Measurements from ENCODE around the gene ADM2.

DNA sequence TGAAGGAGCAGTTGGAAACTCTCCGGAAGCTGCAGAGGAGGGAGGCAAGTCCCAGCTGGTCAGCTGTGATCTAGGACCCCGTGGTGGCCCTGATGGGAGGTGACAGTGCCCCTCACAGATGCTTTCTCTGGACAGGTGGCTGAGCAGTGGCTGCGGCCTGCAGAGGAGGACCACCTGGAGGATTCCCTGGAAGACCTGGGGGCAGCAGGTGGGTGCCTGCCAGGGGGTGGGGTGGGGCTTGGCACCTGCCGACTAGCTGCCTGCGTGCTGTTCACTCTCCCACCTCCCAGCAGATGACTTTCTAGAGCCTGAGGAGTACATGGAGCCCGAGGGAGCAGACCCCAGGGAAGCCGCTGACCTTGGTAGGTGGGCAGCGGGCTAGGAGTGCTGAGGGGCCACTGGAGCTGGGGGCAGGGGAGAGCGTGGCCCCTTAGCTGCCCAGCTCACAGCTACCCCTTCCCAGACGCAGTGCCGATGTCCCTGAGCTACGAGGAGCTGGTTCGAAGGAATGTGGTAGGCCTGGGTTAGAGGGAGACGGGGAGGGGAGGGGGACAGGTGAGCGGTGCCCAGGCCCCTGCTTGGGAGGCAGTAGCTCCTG, 41.0 kb downstream of the ADM2 start:
- TF ChIP-seq REL (CRISPR knock-in tag; conservative IDR thresholded peaks at IDR 0.05): no peak
- TF ChIP-seq, protein P1, sequence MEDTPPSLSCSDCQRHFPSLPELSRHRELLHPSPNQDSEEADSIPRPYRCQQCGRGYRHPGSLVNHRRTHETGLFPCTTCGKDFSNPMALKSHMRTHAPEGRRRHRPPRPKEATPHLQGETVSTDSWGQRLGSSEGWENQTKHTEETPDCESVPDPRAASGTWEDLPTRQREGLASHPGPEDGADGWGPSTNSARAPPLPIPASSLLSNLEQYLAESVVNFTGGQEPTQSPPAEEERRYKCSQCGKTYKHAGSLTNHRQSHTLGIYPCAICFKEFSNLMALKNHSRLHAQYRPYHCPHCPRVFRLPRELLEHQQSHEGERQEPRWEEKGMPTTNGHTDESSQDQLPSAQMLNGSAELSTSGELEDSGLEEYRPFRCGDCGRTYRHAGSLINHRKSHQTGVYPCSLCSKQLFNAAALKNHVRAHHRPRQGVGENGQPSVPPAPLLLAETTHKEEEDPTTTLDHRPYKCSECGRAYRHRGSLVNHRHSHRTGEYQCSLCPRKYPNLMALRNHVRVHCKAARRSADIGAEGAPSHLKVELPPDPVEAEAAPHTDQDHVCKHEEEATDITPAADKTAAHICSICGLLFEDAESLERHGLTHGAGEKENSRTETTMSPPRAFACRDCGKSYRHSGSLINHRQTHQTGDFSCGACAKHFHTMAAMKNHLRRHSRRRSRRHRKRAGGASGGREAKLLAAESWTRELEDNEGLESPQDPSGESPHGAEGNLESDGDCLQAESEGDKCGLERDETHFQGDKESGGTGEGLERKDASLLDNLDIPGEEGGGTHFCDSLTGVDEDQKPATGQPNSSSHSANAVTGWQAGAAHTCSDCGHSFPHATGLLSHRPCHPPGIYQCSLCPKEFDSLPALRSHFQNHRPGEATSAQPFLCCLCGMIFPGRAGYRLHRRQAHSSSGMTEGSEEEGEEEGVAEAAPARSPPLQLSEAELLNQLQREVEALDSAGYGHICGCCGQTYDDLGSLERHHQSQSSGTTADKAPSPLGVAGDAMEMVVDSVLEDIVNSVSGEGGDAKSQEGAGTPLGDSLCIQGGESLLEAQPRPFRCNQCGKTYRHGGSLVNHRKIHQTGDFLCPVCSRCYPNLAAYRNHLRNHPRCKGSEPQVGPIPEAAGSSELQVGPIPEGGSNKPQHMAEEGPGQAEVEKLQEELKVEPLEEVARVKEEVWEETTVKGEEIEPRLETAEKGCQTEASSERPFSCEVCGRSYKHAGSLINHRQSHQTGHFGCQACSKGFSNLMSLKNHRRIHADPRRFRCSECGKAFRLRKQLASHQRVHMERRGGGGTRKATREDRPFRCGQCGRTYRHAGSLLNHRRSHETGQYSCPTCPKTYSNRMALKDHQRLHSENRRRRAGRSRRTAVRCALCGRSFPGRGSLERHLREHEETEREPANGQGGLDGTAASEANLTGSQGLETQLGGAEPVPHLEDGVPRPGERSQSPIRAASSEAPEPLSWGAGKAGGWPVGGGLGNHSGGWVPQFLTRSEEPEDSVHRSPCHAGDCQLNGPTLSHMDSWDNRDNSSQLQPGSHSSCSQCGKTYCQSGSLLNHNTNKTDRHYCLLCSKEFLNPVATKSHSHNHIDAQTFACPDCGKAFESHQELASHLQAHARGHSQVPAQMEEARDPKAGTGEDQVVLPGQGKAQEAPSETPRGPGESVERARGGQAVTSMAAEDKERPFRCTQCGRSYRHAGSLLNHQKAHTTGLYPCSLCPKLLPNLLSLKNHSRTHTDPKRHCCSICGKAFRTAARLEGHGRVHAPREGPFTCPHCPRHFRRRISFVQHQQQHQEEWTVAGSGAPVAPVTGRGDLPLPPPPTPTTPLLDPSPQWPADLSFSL (CRISPR knock-in tag; IDR thresholded peaks at IDR 0.05): no peak

Data from HepG2 (cell line).